Right renal pelvis (tissue), 4 donors: ENCODE results near the gene ASTL. TPM values are rescaled to one million over a fixed set of nuclear protein-coding genes. Genes with fewer than 3 reads are reported as not detected.

ENCODE experiments used
- DNase-seq, 4 donors: peaks; one replicate each; pipeline ENCODE4 v3.0.0-alpha.2; 2013; ENCODE audit warnings: low read depth in 4 of 4, low spot score in 3 of 4, missing footprints in 1 of 4
- polyA plus RNA-seq, 4 donors: library from polyadenylated mRNA; unstranded; fragments of 120-200 nt; gene quantifications; one replicate each; pipeline ENCODE4 v1.2.1, GENCODE V29; 2013; ENCODE audit not compliant: insufficient read length in 4 of 4

Gene ASTL
- polyA plus RNA-seq, 4 donors = 0.23 to 0.32 TPM; not detected in 2

GRCh38 chr2:96103761-96104486 lies 34.4 kb downstream of the ASTL start:
- no peak for DNase-seq

GRCh38 chr2:96103187-96103601 lies 35.1 kb downstream of the ASTL start:
- no peak for DNase-seq

GRCh38 chr2:96102596-96103186 lies 35.6 kb downstream of the ASTL start:
- no peak for DNase-seq

- no peak for DNase-seq
These were observed 37.4 kb downstream of the ASTL start for GRCh38 chr2:96100893-96101304.

- DNase-seq = no peak
These were observed 38.2 kb downstream of the ASTL start for GRCh38 chr2:96099861-96100798.

GRCh38 chr2:96098900-96099590 lies 39.3 kb downstream of the ASTL start:
- DNase-seq = no peak

GRCh38 chr2:96097951-96098823 lies 40.1 kb downstream of the ASTL start:
- DNase-seq = no peak

- no peak for DNase-seq
These were observed 40.9 kb downstream of the ASTL start for GRCh38 chr2:96097441-96097840.

GRCh38 chr2:96095116-96095636 lies 43.1 kb downstream of the ASTL start:
- DNase-seq = no peak

GRCh38 chr2:96093528-96093927 lies 44.8 kb downstream of the ASTL start:
- no peak for DNase-seq

GRCh38 chr2:96092951-96093350 lies 45.4 kb downstream of the ASTL start:
- no peak for DNase-seq

GRCh38 chr2:96092573-96092877 lies 45.8 kb downstream of the ASTL start:
- no peak for DNase-seq

GRCh38 chr2:96091711-96092572 lies 46.4 kb downstream of the ASTL start:
- DNase-seq = no peak

GRCh38 chr2:96091141-96091710 lies 47.1 kb downstream of the ASTL start:
- DNase-seq = no peak

- DNase-seq = no peak
These were observed 47.9 kb downstream of the ASTL start for GRCh38 chr2:96090196-96090926.

GRCh38 chr2:96089356-96090195 lies 48.7 kb downstream of the ASTL start:
- DNase-seq = no peak
